GM06990 (cell line): Measurements from ENCODE around the gene KCNT1.

Experiments
- DNase-seq: peaks from one replicate; pipeline ENCODE4 v3.0.0-alpha.2; 2011; ENCODE audit not compliant: insufficient read length; ENCODE audit errors: extremely low read depth
- H3K27me3 ChIP-seq: replicated peaks from 2 replicates; pipeline ENCODE4 v1.6.0; 2011; ENCODE audit warnings: low read length; ENCODE audit not compliant: control insufficient read depth, insufficient read depth
- H3K36me3 ChIP-seq: 2 replicates; pipeline ENCODE4 v1.5.1; 2011; ENCODE audit warnings: low read length; ENCODE audit not compliant: control insufficient read depth, insufficient read depth
- H3K4me3 ChIP-seq: replicated peaks from 2 replicates; pipeline ENCODE4 v1.5.1; 2011; ENCODE audit warnings: low read depth, mild to moderate bottlenecking, control low read depth, low read length
- TF ChIP-seq, protein P1 (sequence below): IDR thresholded peaks from 2 replicates; pipeline ENCODE4 v1.5.1; 2011; ENCODE audit warnings: low read length, control low read depth, mild to moderate bottlenecking, inconsistent platforms; ENCODE audit not compliant: insufficient read depth, poor library complexity, severe bottlenecking

Gene KCNT1

DNA sequence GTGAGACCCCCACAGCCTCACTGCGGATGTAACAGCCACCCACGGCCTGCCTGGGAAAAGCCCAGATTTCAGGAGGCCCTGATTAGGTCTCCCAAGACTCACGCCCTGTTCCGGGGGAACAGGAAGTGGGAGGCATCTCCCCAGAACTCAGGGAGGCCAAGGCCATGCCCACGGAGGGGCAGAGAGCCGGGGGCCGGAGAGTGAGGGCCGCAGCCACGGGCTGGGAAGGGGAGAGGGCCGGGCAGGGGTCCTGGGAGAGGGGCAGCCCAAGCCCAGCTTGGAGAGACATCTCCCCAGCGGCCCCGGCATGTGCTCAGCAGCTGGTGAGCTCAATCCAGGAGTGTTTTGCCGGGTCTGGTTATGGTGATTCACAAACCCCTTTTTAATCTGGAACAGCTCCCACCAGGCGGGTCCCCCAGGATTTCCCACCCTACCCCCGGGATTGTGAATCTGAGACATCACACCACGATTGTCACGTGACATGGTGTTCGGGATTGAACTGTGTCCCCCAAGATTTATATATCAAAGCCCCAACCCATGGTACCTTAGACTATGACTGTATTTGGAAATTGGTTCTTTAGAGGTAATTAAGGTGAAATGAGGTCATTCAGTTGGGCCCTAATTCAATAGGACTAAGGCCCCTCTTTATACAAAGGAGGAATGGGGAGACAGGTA is 26.6 kb downstream of the KCNT1 start:
- H3K27me3 ChIP-seq, result no peaks in the 10 kb centered on the region
- no peak overlapping the region for H3K4me3 ChIP-seq
- no peaks in the 10 kb centered on the region for H3K36me3 ChIP-seq
- DNase-seq, result no peak
- TF ChIP-seq, protein P1, sequence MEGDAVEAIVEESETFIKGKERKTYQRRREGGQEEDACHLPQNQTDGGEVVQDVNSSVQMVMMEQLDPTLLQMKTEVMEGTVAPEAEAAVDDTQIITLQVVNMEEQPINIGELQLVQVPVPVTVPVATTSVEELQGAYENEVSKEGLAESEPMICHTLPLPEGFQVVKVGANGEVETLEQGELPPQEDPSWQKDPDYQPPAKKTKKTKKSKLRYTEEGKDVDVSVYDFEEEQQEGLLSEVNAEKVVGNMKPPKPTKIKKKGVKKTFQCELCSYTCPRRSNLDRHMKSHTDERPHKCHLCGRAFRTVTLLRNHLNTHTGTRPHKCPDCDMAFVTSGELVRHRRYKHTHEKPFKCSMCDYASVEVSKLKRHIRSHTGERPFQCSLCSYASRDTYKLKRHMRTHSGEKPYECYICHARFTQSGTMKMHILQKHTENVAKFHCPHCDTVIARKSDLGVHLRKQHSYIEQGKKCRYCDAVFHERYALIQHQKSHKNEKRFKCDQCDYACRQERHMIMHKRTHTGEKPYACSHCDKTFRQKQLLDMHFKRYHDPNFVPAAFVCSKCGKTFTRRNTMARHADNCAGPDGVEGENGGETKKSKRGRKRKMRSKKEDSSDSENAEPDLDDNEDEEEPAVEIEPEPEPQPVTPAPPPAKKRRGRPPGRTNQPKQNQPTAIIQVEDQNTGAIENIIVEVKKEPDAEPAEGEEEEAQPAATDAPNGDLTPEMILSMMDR, result no peak

DNA sequence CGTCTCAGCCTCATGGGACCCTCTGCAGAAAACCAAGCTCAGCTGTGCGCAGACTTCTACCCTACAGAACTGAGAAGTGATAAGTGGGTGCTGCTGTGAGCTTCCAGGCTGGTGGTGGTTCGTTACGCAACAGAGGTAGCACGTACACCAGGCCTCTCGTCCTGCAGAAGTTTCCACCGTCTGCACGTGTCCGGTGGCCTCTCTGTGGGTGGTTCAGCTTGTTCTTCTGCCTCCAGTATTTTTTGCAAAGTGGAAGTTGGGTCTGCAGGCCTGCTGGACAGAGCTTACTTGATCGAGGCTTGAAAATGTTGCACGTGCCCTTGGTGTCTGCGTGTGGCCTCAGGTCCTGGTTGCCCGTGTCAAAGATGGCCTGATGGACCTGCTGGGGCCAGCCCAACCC is 27.5 kb downstream of the KCNT1 start:
- no peak for DNase-seq
- Histone ChIP-seq H3K27me3 (no peaks in the 10 kb centered on the region), H3K4me3 (no peak overlapping the region), H3K36me3 (no peaks in the 10 kb centered on the region)
- TF ChIP-seq, protein P1, result no peak

DNA sequence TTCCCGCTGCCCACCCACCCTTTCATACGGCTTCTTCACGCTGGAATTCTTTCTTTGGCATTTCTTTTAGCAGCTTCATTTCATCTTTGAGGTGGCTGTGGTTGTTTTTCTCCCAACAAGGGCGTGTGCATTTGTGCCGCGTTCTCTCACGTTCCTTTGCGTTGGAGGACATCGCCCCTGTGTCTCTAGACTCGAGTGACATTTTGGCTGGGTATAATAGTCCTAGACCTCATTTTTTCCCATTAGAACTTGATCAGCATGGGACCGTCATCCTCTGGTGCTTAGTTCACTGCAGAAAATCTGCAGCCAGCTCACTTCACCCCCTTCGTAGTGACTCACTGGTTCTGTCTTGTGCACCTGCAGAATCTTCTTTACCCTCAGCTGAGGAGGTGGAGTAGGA is 29.5 kb downstream of the KCNT1 start:
- Histone ChIP-seq H3K27me3 (no peaks in the 10 kb centered on the region), H3K36me3 (no peaks in the 10 kb centered on the region), H3K4me3 (no peak overlapping the region)
- TF ChIP-seq, protein P1, result no peak
- DNase-seq, result no peak

DNA sequence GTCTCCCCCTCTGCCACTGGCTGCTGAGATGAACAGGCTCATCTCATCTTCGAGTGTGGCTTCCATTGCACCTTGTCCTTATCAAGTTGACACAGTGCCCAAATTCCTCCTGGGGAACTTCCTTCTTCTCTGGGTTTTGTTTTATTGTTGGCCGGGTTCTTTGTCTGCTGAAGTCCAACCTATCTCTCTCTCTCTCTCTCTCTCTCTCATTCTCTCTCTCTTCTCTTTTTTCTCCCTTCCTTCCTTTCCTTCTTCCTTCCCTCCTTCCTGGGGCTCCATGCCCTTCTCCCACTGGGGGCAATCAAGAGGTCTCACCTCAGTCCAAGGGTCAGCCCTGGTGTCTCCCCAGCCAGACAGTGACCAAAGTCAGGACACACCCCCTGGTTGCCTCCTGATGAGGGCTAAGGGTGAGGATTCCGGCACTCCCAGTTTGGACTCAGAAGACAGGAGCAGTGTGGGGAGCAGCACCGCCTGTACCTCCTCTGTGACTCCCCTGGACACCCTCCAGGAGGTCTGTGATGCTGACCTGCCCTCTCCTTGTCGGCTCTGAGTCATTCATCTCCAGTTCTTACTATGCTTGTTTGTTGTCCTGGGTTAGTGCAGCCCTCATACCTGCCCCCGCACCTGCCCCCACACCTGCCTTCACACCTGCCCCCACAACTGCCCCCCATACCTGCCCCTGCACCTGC is 30.7 kb downstream of the KCNT1 start:
- DNase-seq, result no peak
- TF ChIP-seq, protein P1, result no peak
- Histone ChIP-seq H3K36me3 (no peaks in the 10 kb centered on the region), H3K27me3 (no peaks in the 10 kb centered on the region; the same call in 1 of the 2 replicates), H3K4me3 (no peak overlapping the region)

DNA sequence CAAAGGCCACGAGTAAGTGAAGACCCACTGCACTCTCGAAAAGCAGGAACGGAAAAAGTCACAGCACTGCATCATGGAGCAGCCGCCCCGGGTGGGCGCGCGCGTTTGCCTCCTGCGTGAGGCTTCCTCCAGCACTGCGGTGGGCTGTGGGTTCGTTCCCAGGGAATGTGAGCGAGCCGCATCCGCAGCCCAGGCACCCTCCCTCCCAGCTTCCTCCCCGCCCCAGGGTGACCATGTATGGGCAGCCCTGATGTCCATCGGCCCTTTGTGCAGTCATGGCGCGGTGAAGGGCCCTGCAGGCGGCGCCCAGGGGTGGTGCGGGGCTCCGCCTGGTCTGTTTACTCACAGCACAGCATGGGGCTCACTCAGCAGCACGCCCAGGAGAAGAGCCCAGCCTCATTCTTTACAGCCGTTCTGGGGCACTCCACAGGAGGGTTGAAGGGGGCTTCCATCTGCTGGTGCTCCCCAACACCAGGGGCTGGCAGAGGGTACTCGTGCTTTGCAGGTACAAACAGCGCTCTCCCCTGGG is 32.7 kb downstream of the KCNT1 start:
- no peak for DNase-seq
- TF ChIP-seq, protein P1, result no peak

More for the DNA sequence above, 32.7 kb downstream of the KCNT1 start:
- H3K4me3 ChIP-seq, result no peak overlapping the region
- H3K27me3 ChIP-seq, result no peaks in the 10 kb centered on the region; the same call in 1 of the 2 replicates
- H3K36me3 ChIP-seq, result no peaks in the 10 kb centered on the region
